Erythroblast (primary cell): ENCODE measurements around the gene CHD5.

ENCODE experiments used
- GATA1 ChIP-seq: IDR thresholded peaks from 2 replicates; pipeline ENCODE4 v1.6.1; 2011; ENCODE audit warnings: low read depth, mild to moderate bottlenecking, control low read depth, low read length, moderate library complexity
- POLR2A ChIP-seq: IDR thresholded peaks from 2 replicates; pipeline ENCODE4 v1.6.1; 2011; ENCODE audit warnings: mild to moderate bottlenecking, low read length

- TF ChIP-seq POLR2A (no peak), GATA1 (no peak)
Observed at GRCh38 chr1:6224718-6225117, 44.6 kb upstream of the CHD5 start.
